Measurements from ENCODE around the gene LRRFIP1. TPM values are rescaled to one million over a fixed set of nuclear protein-coding genes. Genes with fewer than 3 reads are reported as not detected.

LRRFIP1 gene
- total and polyA plus RNA-seq, 2 donors (not counting 1 experiment from before 2014, with no cell fraction given) = 42.0 to 139 TPM

DNA sequence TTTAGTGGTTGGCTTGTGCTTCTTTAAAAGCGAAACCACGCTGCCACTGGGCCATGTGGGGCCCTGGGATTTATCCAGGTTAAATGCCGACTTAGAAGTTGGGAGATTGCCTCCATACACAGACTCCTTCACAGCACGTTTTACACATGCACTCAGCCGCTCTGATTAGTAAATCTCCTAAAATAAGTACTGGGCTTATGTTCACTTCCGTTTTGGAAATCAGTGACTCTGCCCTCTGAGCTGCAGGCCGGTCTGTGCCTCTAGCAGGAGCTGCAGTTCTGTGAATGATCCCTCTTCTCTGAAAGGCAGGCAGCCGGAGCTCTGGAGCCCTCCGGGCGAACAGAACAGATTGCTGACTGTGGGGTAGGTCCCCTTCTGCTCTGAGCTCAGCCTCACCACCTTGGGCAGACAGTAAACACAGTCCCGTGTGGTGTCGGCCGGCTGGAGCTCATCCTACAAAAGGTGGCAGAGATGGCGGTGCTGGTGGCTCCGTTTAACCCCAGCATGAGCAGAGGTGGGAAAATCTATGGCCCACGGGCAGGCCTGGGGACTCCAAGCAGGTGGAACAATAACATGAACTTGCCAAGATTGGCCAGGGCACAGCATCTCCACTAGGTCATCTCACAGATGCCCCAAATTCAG lies 27.1 kb upstream of the LRRFIP1 start:
- intact Hi-C loops (cut with micrococcal nuclease) = loop anchor here (5.0 kb wide), 1 partner anchor 97 kb away; no protein-coding TSS in a partner anchor
- no peak overlapping the region for H3K27ac Mint-ChIP-seq
- H3K4me3 ChIP-seq (ENCODE audit: control extremely low read depth in 1 of 5, extremely low read depth in 1 of 5, insufficient read depth in 1 of 5, low read depth in 2 of 5, low read length in 4 of 5) = no peak overlapping the region
- no peaks in the 10 kb centered on the region for H3K9me3 ChIP-seq (ENCODE audit: control extremely low read depth in 1 of 3, control insufficient read depth in 2 of 3, insufficient read depth in 1 of 3, low read length in 2 of 3)
- no peaks in the 10 kb centered on the region for H4K20me1 ChIP-seq (ENCODE audit: control insufficient read depth, insufficient read depth, low read length, poor library complexity, severe bottlenecking)
- WGBS (ENCODE audit: insufficient coverage) = 90% methylated on average over 13 of the region's 16 CpGs
- no peak for DNase-seq
- H3K4me1 ChIP-seq (ENCODE audit: control insufficient read depth in 2 of 2, insufficient read depth in 2 of 2, low read length in 2 of 2) = peaks cover 19 to 21% of the 10 kb centered on the region in 2 donors
- TF ChIP-seq, protein P1, sequence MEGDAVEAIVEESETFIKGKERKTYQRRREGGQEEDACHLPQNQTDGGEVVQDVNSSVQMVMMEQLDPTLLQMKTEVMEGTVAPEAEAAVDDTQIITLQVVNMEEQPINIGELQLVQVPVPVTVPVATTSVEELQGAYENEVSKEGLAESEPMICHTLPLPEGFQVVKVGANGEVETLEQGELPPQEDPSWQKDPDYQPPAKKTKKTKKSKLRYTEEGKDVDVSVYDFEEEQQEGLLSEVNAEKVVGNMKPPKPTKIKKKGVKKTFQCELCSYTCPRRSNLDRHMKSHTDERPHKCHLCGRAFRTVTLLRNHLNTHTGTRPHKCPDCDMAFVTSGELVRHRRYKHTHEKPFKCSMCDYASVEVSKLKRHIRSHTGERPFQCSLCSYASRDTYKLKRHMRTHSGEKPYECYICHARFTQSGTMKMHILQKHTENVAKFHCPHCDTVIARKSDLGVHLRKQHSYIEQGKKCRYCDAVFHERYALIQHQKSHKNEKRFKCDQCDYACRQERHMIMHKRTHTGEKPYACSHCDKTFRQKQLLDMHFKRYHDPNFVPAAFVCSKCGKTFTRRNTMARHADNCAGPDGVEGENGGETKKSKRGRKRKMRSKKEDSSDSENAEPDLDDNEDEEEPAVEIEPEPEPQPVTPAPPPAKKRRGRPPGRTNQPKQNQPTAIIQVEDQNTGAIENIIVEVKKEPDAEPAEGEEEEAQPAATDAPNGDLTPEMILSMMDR (IDR thresholded peaks at IDR 0.05) = no peak
- no peak for TF ChIP-seq EZH2 (IDR thresholded peaks at IDR 0.05; ENCODE audit: borderline replicate concordance, insufficient read depth, low read depth, low read length, poor library complexity, severe bottlenecking)
- CTCF ChIA-PET = interaction anchor here (1.2 to 3.7 kb wide), 3 partner anchors 29 to 145 kb away, joined by 3 to 14 read pairs (median 4); no protein-coding TSS in a partner anchor
- H3K79me2 ChIP-seq (ENCODE audit: control insufficient read depth, insufficient read depth, low read length) = no peaks in the 10 kb centered on the region
- H3K36me3 ChIP-seq (replicated peaks in 1 of 2; ENCODE audit: control extremely low read depth in 1 of 2, control insufficient read depth in 1 of 2, extremely low read depth in 1 of 2, insufficient read depth in 2 of 2, low read length in 1 of 2) = no peaks in the 10 kb centered on the region
- no peak overlapping the region for H2AFZ ChIP-seq (ENCODE audit: insufficient read depth, low read depth, low read length, poor library complexity, severe bottlenecking)
- no peak for ATAC-seq (ENCODE audit: low read depth)
- H3K9ac ChIP-seq (ENCODE audit: low read length) = no peak overlapping the region
- no peak overlapping the region for H3K4me3 Mint-ChIP-seq
- H3K9me3 Mint-ChIP-seq (ENCODE audit: insufficient read depth) = no peaks in the 10 kb centered on the region
- no peaks in the 10 kb centered on the region for H3K27me3 Mint-ChIP-seq
- H3K27me3 ChIP-seq (replicated peaks in 1 of 4; ENCODE audit: control extremely low read depth in 1 of 4, control insufficient read depth in 3 of 4, insufficient read depth in 4 of 4, low read length in 3 of 4) = no peaks in the 10 kb centered on the region
- POLR2A ChIA-PET = no interaction called here
- no peak overlapping the region for H3K4me2 ChIP-seq (replicated peaks; ENCODE audit: low read depth, low read length, poor library complexity, severe bottlenecking)
- no peak overlapping the region for H3K27ac ChIP-seq (ENCODE audit: low read length in 2 of 2)
- H3K4me1 Mint-ChIP-seq = peaks cover 27% of the 10 kb centered on the region

DNA sequence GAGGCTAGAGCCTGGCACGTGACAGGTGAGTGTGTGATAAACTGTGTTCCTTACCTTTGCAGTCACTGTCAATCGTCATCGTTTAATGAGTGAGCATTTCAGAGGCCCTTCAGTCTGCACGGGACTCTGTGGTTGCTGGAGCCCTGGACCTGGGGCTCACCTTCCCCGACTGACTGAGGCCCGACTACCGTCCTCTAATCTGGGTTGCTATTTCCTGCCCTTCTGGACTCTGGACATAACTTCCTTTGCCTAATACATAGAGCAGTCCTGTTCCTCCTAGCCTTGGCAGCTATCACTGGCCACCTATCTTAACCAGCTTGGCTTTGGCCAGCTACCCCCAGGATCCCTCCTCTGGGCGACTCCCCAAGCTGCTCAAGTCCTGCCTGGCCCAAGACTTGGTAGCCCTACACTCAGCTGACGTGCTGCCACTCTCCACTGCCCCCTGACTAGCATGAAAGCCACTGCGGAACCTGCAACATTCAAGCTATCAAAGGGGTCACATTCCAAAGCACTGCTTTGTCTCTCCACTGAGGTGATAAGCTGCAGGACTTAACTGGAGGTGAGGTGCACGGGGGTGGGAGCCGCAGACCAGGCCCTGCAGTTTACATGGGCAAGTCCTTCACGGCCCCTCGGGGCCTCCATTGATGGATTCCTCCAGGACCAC lies 25.8 kb upstream of the LRRFIP1 start:
- ATAC-seq (ENCODE audit: low read depth) (no peak), DNase-seq (no peak)
- Histone ChIP-seq H3K79me2 (ENCODE audit: control insufficient read depth, insufficient read depth, low read length) (no peaks in the 10 kb centered on the region), H3K4me1 (ENCODE audit: control insufficient read depth in 2 of 2, insufficient read depth in 2 of 2, low read length in 2 of 2) (peaks cover 19 to 21% of the 10 kb centered on the region in 2 donors), H3K9me3 (ENCODE audit: control extremely low read depth in 1 of 3, control insufficient read depth in 2 of 3, insufficient read depth in 1 of 3, low read length in 2 of 3) (no peaks in the 10 kb centered on the region), H3K9ac (ENCODE audit: low read length) (no peak overlapping the region), H3K27me3 (replicated peaks in 1 of 4; ENCODE audit: control extremely low read depth in 1 of 4, control insufficient read depth in 3 of 4, insufficient read depth in 4 of 4, low read length in 3 of 4) (no peaks in the 10 kb centered on the region), H3K4me2 (replicated peaks; ENCODE audit: low read depth, low read length, poor library complexity, severe bottlenecking) (no peak overlapping the region), H4K20me1 (ENCODE audit: control insufficient read depth, insufficient read depth, low read length, poor library complexity, severe bottlenecking) (no peaks in the 10 kb centered on the region), H2AFZ (ENCODE audit: insufficient read depth, low read depth, low read length, poor library complexity, severe bottlenecking) (no peak overlapping the region), H3K27ac (ENCODE audit: low read length in 2 of 2) (no peak overlapping the region), H3K4me3 (ENCODE audit: control extremely low read depth in 1 of 5, extremely low read depth in 1 of 5, insufficient read depth in 1 of 5, low read depth in 2 of 5, low read length in 4 of 5) (no peak overlapping the region), H3K36me3 (replicated peaks in 1 of 2; ENCODE audit: control extremely low read depth in 1 of 2, control insufficient read depth in 1 of 2, extremely low read depth in 1 of 2, insufficient read depth in 2 of 2, low read length in 1 of 2) (no peaks in the 10 kb centered on the region)
- ChIA-PET CTCF (interaction anchor here (0.8 to 3.7 kb wide), 6 partner anchors 29 to 145 kb away, joined by 3 to 20 read pairs (median 4); no protein-coding TSS in a partner anchor), POLR2A (interaction anchor here (0.6 kb wide), 1 partner anchor 86 kb away, joined by 9 read pairs; no protein-coding TSS in a partner anchor)
- Mint-ChIP-seq H3K4me3 (no peak overlapping the region), H3K4me1 (peaks cover 26% of the 10 kb centered on the region), H3K27ac (peak overlapping the region; percentile 50), H3K9me3 (ENCODE audit: insufficient read depth) (no peaks in the 10 kb centered on the region), H3K27me3 (no peaks in the 10 kb centered on the region)
- WGBS (ENCODE audit: insufficient coverage) = 92% methylated on average over 14 of the region's 14 CpGs
- no peak for TF ChIP-seq EZH2 (IDR thresholded peaks at IDR 0.05; ENCODE audit: borderline replicate concordance, insufficient read depth, low read depth, low read length, poor library complexity, severe bottlenecking)
- TF ChIP-seq, protein P1 (IDR thresholded peaks at IDR 0.05) = no peak
- intact Hi-C loops (cut with micrococcal nuclease) = loop anchor here (5.0 kb wide), 1 partner anchor 96 kb away; no protein-coding TSS in a partner anchor
